ENCODE data around the gene VTCN1.

- TF ChIP-seq POLR2AphosphoS5 (IDR thresholded peaks at IDR 0.05; ENCODE audit: low read depth, low read length) = no peak
- no peak for TF ChIP-seq TAF1 (IDR thresholded peaks at IDR 0.05; ENCODE audit: low read depth, low read length)
- TF ChIP-seq SIN3A (conservative IDR thresholded peaks at IDR 0.05 in 1 of 2, IDR thresholded peaks at IDR 0.05 in 1 of 2; ENCODE audit: low read depth in 1 of 2, low read length in 2 of 2) = no peak
- no peak for TF ChIP-seq POLR2A (IDR thresholded peaks at IDR 0.05; ENCODE audit: control extremely low read depth in 1 of 2, low read depth in 2 of 2, low read length in 2 of 2)
- no peak for TF ChIP-seq NRF1 (IDR thresholded peaks at IDR 0.05; ENCODE audit: low read depth, low read length)
These were observed 60.4 kb downstream of the VTCN1 start for GRCh38 chr1:117150316-117150715.

Data from H1 (cell line).